Measurements from ENCODE around the gene TFAP2C. TPM values are rescaled to one million over a fixed set of nuclear protein-coding genes. Genes with fewer than 3 reads are reported as not detected.
A peak's percentile ranks its signal among the peaks of the same experiment; 100 is the strongest.

TFAP2C gene
- under 1 TPM in 2 of 5 donors, not detected in 3; 0.16 TPM for total RNA-seq
- total RNA-seq (2013), result not detected
- 0 to 0.12 (median 0) reads per million in 29 experiments for total RNA-seq

- Mint-ChIP-seq H3K4me1 (peaks cover 11 to 17% (median 13%) of the 10 kb centered on the region in 3 donors), H3K27me3 (peaks cover 38 to 73% of the 10 kb centered on the region in 2 donors), H3K9me3 (no peaks in the 10 kb centered on the region), H3K27ac (no peak within 1 kb of the TSS), H3K4me3 (peak within 1 kb of the TSS; percentile 21 to 55 (median 46)), H3K36me3 (no peaks in the 10 kb centered on the region)
- Histone ChIP-seq H3K4me3 (ENCODE audit: control insufficient read depth in 1 of 2, extremely low read depth in 1 of 2, low read length in 1 of 2) (peak within 1 kb of the TSS in 1 of 2 donors; percentile 48), H3K27me3 (replicated peaks in 1 of 2; ENCODE audit: control insufficient read depth in 2 of 2, extremely low read depth in 1 of 2, insufficient read depth in 2 of 2, low read length in 1 of 2) (peaks cover 19 to 75% of the 10 kb centered on the region in 2 experiments), H3K36me3 (ENCODE audit: control insufficient read depth in 2 of 2, extremely low read depth in 1 of 2, insufficient read depth in 1 of 2, low read length in 1 of 2) (no peaks in the 10 kb centered on the region), H3K4me1 (ENCODE audit: control insufficient read depth in 1 of 2, extremely low read depth in 1 of 2, insufficient read depth in 2 of 2, low read length in 2 of 2) (peaks cover 0 to 22% of the 10 kb centered on the region in 2 experiments), H3K27ac (ENCODE audit: low read length) (no peak within 1 kb of the TSS), H3K9me3 (no peaks in the 10 kb centered on the region)
- ATAC-seq (replicated peaks in 1 of 4) (peak in 1 of 4 experiments; percentile 42), DNase-seq (peak in 1 of 35 experiments; percentile 4)
- ChIA-PET POLR2A (no interaction called here), CTCF (interaction anchor here in 1 of 2 donors (0.6 kb wide), 1 partner anchor 13 kb away, joined by 3 read pairs; no protein-coding TSS in a partner anchor)
- 3% methylated on average over 57 of the region's 62 CpGs for WGBS (ENCODE audit: insufficient coverage)
Measured at GRCh38 chr20:56628873-56629463, at the start of gene TFAP2C. TFAP2C (plus strand) TSS chr20:56629306; CDS start chr20:56629545, 239 bp downstream.

- Histone ChIP-seq H3K27ac (ENCODE audit: low read length) (no peak overlapping the region), H3K36me3 (ENCODE audit: control insufficient read depth in 2 of 2, extremely low read depth in 1 of 2, insufficient read depth in 1 of 2, low read length in 1 of 2) (no peaks in the 10 kb centered on the region), H3K9me3 (no peaks in the 10 kb centered on the region), H3K27me3 (replicated peaks in 1 of 2; ENCODE audit: control insufficient read depth in 2 of 2, extremely low read depth in 1 of 2, insufficient read depth in 2 of 2, low read length in 1 of 2) (peaks cover 0 to 17% of the 10 kb centered on the region in 2 experiments), H3K4me3 (ENCODE audit: control insufficient read depth in 1 of 2, extremely low read depth in 1 of 2, low read length in 1 of 2) (no peak overlapping the region), H3K4me1 (ENCODE audit: control insufficient read depth in 1 of 2, extremely low read depth in 1 of 2, insufficient read depth in 2 of 2, low read length in 2 of 2) (no peaks in the 10 kb centered on the region)
- Mint-ChIP-seq H3K27ac (no peak overlapping the region), H3K4me3 (no peak overlapping the region), H3K4me1 (no peaks in the 10 kb centered on the region), H3K27me3 (peaks cover 17 to 21% of the 10 kb centered on the region in 2 donors), H3K9me3 (no peaks in the 10 kb centered on the region), H3K36me3 (no peaks in the 10 kb centered on the region)
- DNase-seq (no peak), ATAC-seq (replicated peaks in 1 of 4) (no peak)
- CTCF ChIA-PET, result no interaction called here
- POLR2A ChIA-PET, result no interaction called here
- WGBS (ENCODE audit: insufficient coverage), result 87% methylated on average over 9 of the region's 12 CpGs
Measured at GRCh38 chr20:56580226-56580625, 48.9 kb upstream of the TFAP2C start.

- Histone ChIP-seq H3K4me3 (ENCODE audit: control insufficient read depth in 1 of 2, extremely low read depth in 1 of 2, low read length in 1 of 2) (no peak overlapping the region), H3K4me1 (ENCODE audit: control insufficient read depth in 1 of 2, extremely low read depth in 1 of 2, insufficient read depth in 2 of 2, low read length in 2 of 2) (no peaks in the 10 kb centered on the region), H3K27ac (ENCODE audit: low read length) (no peak overlapping the region), H3K27me3 (replicated peaks in 1 of 2; ENCODE audit: control insufficient read depth in 2 of 2, extremely low read depth in 1 of 2, insufficient read depth in 2 of 2, low read length in 1 of 2) (peaks cover 0 to 10% of the 10 kb centered on the region in 2 experiments), H3K9me3 (no peaks in the 10 kb centered on the region), H3K36me3 (ENCODE audit: control insufficient read depth in 2 of 2, extremely low read depth in 1 of 2, insufficient read depth in 1 of 2, low read length in 1 of 2) (no peaks in the 10 kb centered on the region)
- no peaks in the 10 kb centered on the region for H3K36me3 Mint-ChIP-seq
- peaks cover 5 to 16% of the 10 kb centered on the region in 2 donors for H3K27me3 Mint-ChIP-seq
- no peak overlapping the region for H3K27ac Mint-ChIP-seq
- ATAC-seq (replicated peaks in 1 of 4) (no peak), DNase-seq (no peak)
- no peak overlapping the region for H3K4me3 Mint-ChIP-seq
- no peaks in the 10 kb centered on the region for H3K9me3 Mint-ChIP-seq
- POLR2A ChIA-PET, result no interaction called here
- CTCF ChIA-PET, result interaction anchor here in 1 of 2 donors (0.6 kb wide), 1 partner anchor 13 kb away, joined by 3 read pairs; no protein-coding TSS in a partner anchor
- no peaks in the 10 kb centered on the region for H3K4me1 Mint-ChIP-seq
- WGBS (ENCODE audit: insufficient coverage), result no CpG with 5 or more reads among the region's 2 CpGs
Measured at GRCh38 chr20:56581701-56582100, 47.4 kb upstream of the TFAP2C start.

GRCh38 chr20:56582542-56582941 is 46.6 kb upstream of the TFAP2C start:
- POLR2A ChIA-PET, result no interaction called here
- no peaks in the 10 kb centered on the region for H3K4me1 ChIP-seq (ENCODE audit: control insufficient read depth in 1 of 2, extremely low read depth in 1 of 2, insufficient read depth in 2 of 2, low read length in 2 of 2)
- no CpG with 5 or more reads among the region's 4 CpGs for WGBS (ENCODE audit: insufficient coverage)
- ATAC-seq (replicated peaks in 1 of 4), result no peak
- Mint-ChIP-seq H3K36me3 (no peaks in the 10 kb centered on the region), H3K27me3 (peaks cover 5 to 15% of the 10 kb centered on the region in 2 donors), H3K27ac (no peak overlapping the region), H3K4me1 (no peaks in the 10 kb centered on the region), H3K4me3 (no peak overlapping the region), H3K9me3 (no peaks in the 10 kb centered on the region)
- peaks cover 0 to 9% of the 10 kb centered on the region in 2 experiments for H3K27me3 ChIP-seq (replicated peaks in 1 of 2; ENCODE audit: control insufficient read depth in 2 of 2, extremely low read depth in 1 of 2, insufficient read depth in 2 of 2, low read length in 1 of 2)
- no peak for DNase-seq
- H3K27ac ChIP-seq (ENCODE audit: low read length), result no peak overlapping the region
- no peaks in the 10 kb centered on the region for H3K9me3 ChIP-seq
- no peak overlapping the region for H3K4me3 ChIP-seq (ENCODE audit: control insufficient read depth in 1 of 2, extremely low read depth in 1 of 2, low read length in 1 of 2)
- H3K36me3 ChIP-seq (ENCODE audit: control insufficient read depth in 2 of 2, extremely low read depth in 1 of 2, insufficient read depth in 1 of 2, low read length in 1 of 2), result no peaks in the 10 kb centered on the region
- CTCF ChIA-PET, result no interaction called here

GRCh38 chr20:56584916-56585315 is 44.2 kb upstream of the TFAP2C start:
- Mint-ChIP-seq H3K27me3 (peaks cover 9 to 16% of the 10 kb centered on the region in 2 donors), H3K9me3 (no peaks in the 10 kb centered on the region), H3K27ac (no peak overlapping the region), H3K36me3 (no peaks in the 10 kb centered on the region), H3K4me3 (no peak overlapping the region), H3K4me1 (no peaks in the 10 kb centered on the region)
- 89% methylated on average over 1 of the region's 5 CpGs for WGBS (ENCODE audit: insufficient coverage)
- no peaks in the 10 kb centered on the region for H3K36me3 ChIP-seq (ENCODE audit: control insufficient read depth in 2 of 2, extremely low read depth in 1 of 2, insufficient read depth in 1 of 2, low read length in 1 of 2)
- no peak overlapping the region for H3K4me3 ChIP-seq (ENCODE audit: control insufficient read depth in 1 of 2, extremely low read depth in 1 of 2, low read length in 1 of 2)
- ChIA-PET POLR2A (no interaction called here), CTCF (no interaction called here)
- DNase-seq (no peak), ATAC-seq (replicated peaks in 1 of 4) (no peak)
- H3K27me3 ChIP-seq (replicated peaks in 1 of 2; ENCODE audit: control insufficient read depth in 2 of 2, extremely low read depth in 1 of 2, insufficient read depth in 2 of 2, low read length in 1 of 2), result no peaks in the 10 kb centered on the region
- no peak overlapping the region for H3K27ac ChIP-seq (ENCODE audit: low read length)
- no peaks in the 10 kb centered on the region for H3K9me3 ChIP-seq
- H3K4me1 ChIP-seq (ENCODE audit: control insufficient read depth in 1 of 2, extremely low read depth in 1 of 2, insufficient read depth in 2 of 2, low read length in 2 of 2), result no peaks in the 10 kb centered on the region

GRCh38 chr20:56587307-56588041 is 41.6 kb upstream of the TFAP2C start:
- no peaks in the 10 kb centered on the region for H3K9me3 Mint-ChIP-seq
- no peak for ATAC-seq (replicated peaks in 1 of 4)

More at GRCh38 chr20:56587307-56588041, 41.6 kb upstream of the TFAP2C start:
- Mint-ChIP-seq H3K4me3 (no peak overlapping the region), H3K4me1 (no peaks in the 10 kb centered on the region), H3K36me3 (no peaks in the 10 kb centered on the region), H3K27ac (no peak overlapping the region), H3K27me3 (peaks cover 4 to 14% of the 10 kb centered on the region in 2 donors)
- DNase-seq, result no peak
- ChIA-PET POLR2A (no interaction called here), CTCF (no interaction called here)
- no peaks in the 10 kb centered on the region for H3K36me3 ChIP-seq (ENCODE audit: control insufficient read depth in 2 of 2, extremely low read depth in 1 of 2, insufficient read depth in 1 of 2, low read length in 1 of 2)
- H3K27me3 ChIP-seq (replicated peaks in 1 of 2; ENCODE audit: control insufficient read depth in 2 of 2, extremely low read depth in 1 of 2, insufficient read depth in 2 of 2, low read length in 1 of 2), result no peaks in the 10 kb centered on the region
- no peaks in the 10 kb centered on the region for H3K9me3 ChIP-seq
- no peak overlapping the region for H3K27ac ChIP-seq (ENCODE audit: low read length)
- 61% methylated on average over 2 of the region's 7 CpGs for WGBS (ENCODE audit: insufficient coverage)
- H3K4me1 ChIP-seq (ENCODE audit: control insufficient read depth in 1 of 2, extremely low read depth in 1 of 2, insufficient read depth in 2 of 2, low read length in 2 of 2), result no peaks in the 10 kb centered on the region
- H3K4me3 ChIP-seq (ENCODE audit: control insufficient read depth in 1 of 2, extremely low read depth in 1 of 2, low read length in 1 of 2), result no peak overlapping the region

All from T-cell (primary cell).